Spleen (tissue), 11 donors: Measurements from ENCODE around the gene FCN3. TPM values are rescaled to one million over a fixed set of nuclear protein-coding genes. Genes with fewer than 3 reads are reported as not detected.

Experiments used
- DNase-seq: peaks from one replicate; pipeline ENCODE4 v3.0.0-alpha.2; 2020
- H3K27ac ChIP-seq, 8 donors: fragments of 200-600 bp; sonication (generic) in 7 of 8; 1 replicate in 4 of 8; 2 replicates in 4 of 8; pipeline versions ENCODE4 v1.5.0 to v1.8.0; 2016 to 2021; ENCODE audit warnings: inconsistent platforms in 4 of 8, mild to moderate bottlenecking in 4 of 8, moderate library complexity in 1 of 8
- H3K27me3 ChIP-seq, 7 donors: fragments of 200-600 bp; sonication (generic) in 6 of 7; replicated peaks in 1 of 7; 1 replicate in 4 of 7; 2 replicates in 3 of 7; pipeline versions ENCODE4 v1.5.0 to v1.8.0; 2016 to 2021; ENCODE audit warnings: inconsistent platforms in 3 of 7, mild to moderate bottlenecking in 1 of 7
- H3K36me3 ChIP-seq, 6 donors: fragments of 200-600 bp; sonication (generic) in 5 of 6; 1 replicate in 4 of 6; 2 replicates in 2 of 6; pipeline versions ENCODE4 v1.5.0 to v1.8.0; 2016 to 2021; ENCODE audit warnings: inconsistent platforms in 2 of 6
- H3K4me1 ChIP-seq, 6 donors: fragments of 200-600 bp; sonication (generic) in 5 of 6; 1 replicate in 3 of 6; 2 replicates in 3 of 6; pipeline versions ENCODE4 v1.5.0 to v1.8.0; 2016 to 2021; ENCODE audit warnings: inconsistent platforms in 3 of 6
- H3K4me3 ChIP-seq, 8 donors: fragments of 200-600 bp; sonication (generic) in 7 of 8; 1 replicate in 4 of 8; 2 replicates in 4 of 8; pipeline versions ENCODE4 v1.5.0 to v1.8.0; 2016 to 2021; ENCODE audit warnings: inconsistent platforms in 4 of 8, mild to moderate bottlenecking in 4 of 8, moderate library complexity in 2 of 8
- H3K9me3 ChIP-seq, 8 donors: fragments of 200-600 bp; sonication (generic) in 7 of 8; 1 replicate in 4 of 8; 2 replicates in 4 of 8; pipeline versions ENCODE4 v1.5.0 to v1.8.0; 2016 to 2021; ENCODE audit warnings: inconsistent platforms in 4 of 8
- POLR2A ChIP-seq, 3 donors: fragments of 450-650 bp; IDR thresholded peaks; one replicate each; pipeline ENCODE4 v1.5.1; 2017; ENCODE audit warnings: antibody characterized with exemption in 3 of 3, mild to moderate bottlenecking in 1 of 3
- POLR2AphosphoS5 ChIP-seq, 3 donors: sonication (generic); formaldehyde crosslinking; IDR thresholded peaks; one replicate each; pipeline ENCODE4 v1.5.1; 2017; ENCODE audit warnings: antibody characterized with exemption in 3 of 3
- WGBS, 5 donors: extraction: QIAGEN DNeasy Blood & Tissue Kit in 3 of 5; methylation state at CpG; one replicate each; pipeline versions ENCODE4 v1.1.5 to v1.1.7; 2013 to 2018; 5-methylcytosine and 5-hydroxymethylcytosine counted together
- intact Hi-C: fragments of 100-400 bp; cut with DNase I; formaldehyde crosslinking; loops from one replicate; pipeline ENCODE4 v1.15.0; 2023; ENCODE audit warnings: low total_unique reads
- polyA plus RNA-seq, 3 donors: library from polyadenylated mRNA; stranded (reverse); fragments of 200-250 nt; gene quantifications; one replicate each; pipeline ENCODE4 v1.2.1, GENCODE V29; 2013
- small RNA-seq, 4 donors: library from RNA; depleted of rRNA; stranded (forward); fragments of <200 nt; gene quantifications; one replicate each; pipeline ENCODE3, GENCODE V24; 2016
- total RNA-seq, 7 donors: library from RNA; depleted of rRNA in 3 of 7; stranded (reverse); fragments of >200 nt in 3 of 7; fragmentation: NEBNext Ultra II Directional in 4 of 7; extraction: Animal tissue kit (Norgen Biotek cat#: 25700) in 4 of 7; gene quantifications; one replicate each; pipeline versions ENCODE4 v1.1.0 to v1.2.1, GENCODE V29; 2016 to 2021
- TF ChIP-seq, protein P1 (sequence below), 11 experiments: fragments of 200-600 bp in 7 of 11; fragments of 450-650 bp in 4 of 11; sonication (generic) in 4 of 11; IDR thresholded peaks in 8 of 11; conservative IDR thresholded peaks in 3 of 11; 1 replicate in 7 of 11; 2 replicates in 4 of 11; pipeline versions ENCODE4 v1.4.0 to v1.8.0; 2016 to 2021; ENCODE audit warnings: antibody characterized with exemption in 11 of 11, inconsistent platforms in 4 of 11, mild to moderate bottlenecking in 1 of 11
- donor health status: healthy with polysubstance abuse.
- donor health status: DM: no; HTN: no; CAD: no; lungs with moderate emphysema.
- donor health status: DM: no; HTN: no; CAD: no.
- donor health status: Bipolar disorder and iron deficiency.
- donor health status: healthy.
- donor health status: DM: no; HTN: no; CAD: no.
- donor health status: DM: yes; HTN: yes; CAD: no.

FCN3 gene
- total and polyA plus RNA-seq, 10 donors: 3.7 to 21.7 (median 9.2) TPM

- Histone ChIP-seq H3K36me3 (peaks cover 0 to 68% (median 23%) of the 10 kb centered on the region in 6 donors), H3K4me1 (peaks cover 26 to 89% (median 69%) of the 10 kb centered on the region in 6 donors), H3K9me3 (no peaks in the 10 kb centered on the region), H3K27me3 (no peaks in the 10 kb centered on the region), H3K27ac (no peak overlapping the region), H3K4me3 (no peak overlapping the region)
- intact Hi-C loops: no loop called here
- TF ChIP-seq POLR2AphosphoS5 (IDR thresholded peaks at IDR 0.05) (no peak), POLR2A (IDR thresholded peaks at IDR 0.05) (no peak)
- TF ChIP-seq, protein P1, sequence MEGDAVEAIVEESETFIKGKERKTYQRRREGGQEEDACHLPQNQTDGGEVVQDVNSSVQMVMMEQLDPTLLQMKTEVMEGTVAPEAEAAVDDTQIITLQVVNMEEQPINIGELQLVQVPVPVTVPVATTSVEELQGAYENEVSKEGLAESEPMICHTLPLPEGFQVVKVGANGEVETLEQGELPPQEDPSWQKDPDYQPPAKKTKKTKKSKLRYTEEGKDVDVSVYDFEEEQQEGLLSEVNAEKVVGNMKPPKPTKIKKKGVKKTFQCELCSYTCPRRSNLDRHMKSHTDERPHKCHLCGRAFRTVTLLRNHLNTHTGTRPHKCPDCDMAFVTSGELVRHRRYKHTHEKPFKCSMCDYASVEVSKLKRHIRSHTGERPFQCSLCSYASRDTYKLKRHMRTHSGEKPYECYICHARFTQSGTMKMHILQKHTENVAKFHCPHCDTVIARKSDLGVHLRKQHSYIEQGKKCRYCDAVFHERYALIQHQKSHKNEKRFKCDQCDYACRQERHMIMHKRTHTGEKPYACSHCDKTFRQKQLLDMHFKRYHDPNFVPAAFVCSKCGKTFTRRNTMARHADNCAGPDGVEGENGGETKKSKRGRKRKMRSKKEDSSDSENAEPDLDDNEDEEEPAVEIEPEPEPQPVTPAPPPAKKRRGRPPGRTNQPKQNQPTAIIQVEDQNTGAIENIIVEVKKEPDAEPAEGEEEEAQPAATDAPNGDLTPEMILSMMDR (IDR thresholded peaks at IDR 0.05 in 8 of 11, conservative IDR thresholded peaks at IDR 0.05 in 3 of 11): no peak
- DNase-seq: no peak
- 88 to 95% (median 93%) methylated on average over 12 to 15 of the region's 15 CpGs for WGBS, 5 donors
Measured at GRCh38 chr1:27325286-27325685, 49.3 kb downstream of the FCN3 start.

- peak overlapping the region; percentile 85 to 95 (median 91) for H3K27ac ChIP-seq
- no peaks in the 10 kb centered on the region for H3K9me3 ChIP-seq
- no peak for DNase-seq
- 10 to 12% (median 11%) methylated on average over 10 of the region's 10 CpGs for WGBS, 5 donors
- TF ChIP-seq, protein P1 (IDR thresholded peaks at IDR 0.05 in 8 of 11, conservative IDR thresholded peaks at IDR 0.05 in 3 of 11): no peak
- no peak for TF ChIP-seq POLR2AphosphoS5 (IDR thresholded peaks at IDR 0.05)
- no peak for TF ChIP-seq POLR2A (IDR thresholded peaks at IDR 0.05)
- H3K36me3 ChIP-seq: peaks cover 0 to 42% (median 16%) of the 10 kb centered on the region in 6 donors
- peak overlapping the region; percentile 74 to 98 (median 89) for H3K4me3 ChIP-seq
- H3K4me1 ChIP-seq: peaks cover 21 to 63% (median 52%) of the 10 kb centered on the region in 6 donors
- intact Hi-C loops: no loop called here
- peaks cover 0 to 8% (median 0%) of the 10 kb centered on the region in 7 donors for H3K27me3 ChIP-seq
Measured at GRCh38 chr1:27322569-27323240, 51.9 kb downstream of the FCN3 start.

DNA sequence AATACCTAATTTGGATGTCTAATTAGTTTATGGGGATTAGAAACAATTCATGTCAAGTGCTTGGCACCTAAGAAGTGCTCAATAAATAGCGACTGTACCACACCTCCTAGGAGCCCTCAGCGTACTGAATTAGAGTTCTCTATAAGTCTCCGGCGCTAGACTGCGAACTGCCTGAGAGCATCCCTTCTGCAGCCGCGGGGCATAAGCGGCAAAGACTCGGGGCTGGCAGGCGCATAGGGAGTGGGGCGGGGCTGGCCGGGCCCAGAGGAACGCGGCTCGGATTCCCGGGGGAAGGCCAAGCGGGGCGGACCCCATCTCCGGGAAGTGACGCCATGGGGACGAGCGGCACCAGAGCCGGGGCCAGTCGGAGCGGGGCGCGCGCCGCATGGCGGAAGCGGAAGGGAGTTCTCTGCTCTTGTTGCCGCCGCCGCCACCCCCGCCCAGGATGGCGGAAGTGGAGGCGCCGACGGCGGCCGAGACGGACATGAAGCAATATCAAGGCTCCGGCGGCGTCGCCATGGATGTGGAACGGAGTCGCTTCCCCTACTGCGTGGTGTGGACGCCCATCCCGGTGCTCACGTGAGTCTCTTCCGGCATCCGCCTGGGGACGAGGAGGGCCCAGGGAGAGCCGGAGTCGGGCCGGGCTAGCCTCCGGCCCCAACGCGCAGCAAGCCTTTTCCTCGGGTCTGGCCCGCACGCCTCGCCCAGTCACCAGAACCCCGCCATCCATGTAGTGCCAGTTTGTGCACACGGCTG, 52.6 kb downstream of the FCN3 start, which contains the start of gene TMEM222:
TSS of gene TMEM222 (plus strand) at position 351 of the 756 bp plus-strand sequence. CDS start at position 386, 35 bp downstream.
- peak within 1 kb of the TSS; percentile 74 to 98 (median 89) for H3K4me3 ChIP-seq
- WGBS, 5 donors: 0 to 1% (median 0%) methylated on average over 38 to 67 of the region's 67 CpGs
- intact Hi-C loops: no loop called here

More for the DNA sequence above, 52.6 kb downstream of the FCN3 start, which contains the start of gene TMEM222:
- peak in 2 of 3 donors; percentile 32 to 86 for TF ChIP-seq POLR2A (IDR thresholded peaks at IDR 0.05)
- TF ChIP-seq, protein P1 (IDR thresholded peaks at IDR 0.05 in 8 of 11, conservative IDR thresholded peaks at IDR 0.05 in 3 of 11): peak in 8 of 11 experiments; percentile 22 to 68 (median 46)
- peak; percentile 94 to 98 (median 96) for TF ChIP-seq POLR2AphosphoS5 (IDR thresholded peaks at IDR 0.05)
- Histone ChIP-seq H3K4me1 (peaks cover 20 to 56% (median 48%) of the 10 kb centered on the region in 6 donors), H3K36me3 (peaks cover 0 to 35% (median 16%) of the 10 kb centered on the region in 6 donors), H3K27ac (peak within 1 kb of the TSS; percentile 85 to 95 (median 91)), H3K27me3 (peaks cover 0 to 8% (median 0%) of the 10 kb centered on the region in 7 donors), H3K9me3 (no peaks in the 10 kb centered on the region)
- peak; percentile 100 for DNase-seq

Small RNA genes lying within 50 kb of the gene (small RNA-seq; reads per million reads assigned to genes)
- 0 reads per million in 4 donors for gene RNU6-48P

Other genes with a start within 250 kb of the FCN3 start
- 10 to 100 TPM; 21.2 to 40.4 (median 35.0) TPM for gene SLC9A1, start 219.7 kb downstream of the FCN3 start, total RNA-seq
- gene SLC9A1, start 219.7 kb downstream of the FCN3 start, polyA plus RNA-seq: 10 to 100 TPM in 1 of 3 donors, 1 to 10 TPM in 2; 6.0 to 14.8 (median 7.7) TPM
- 10 to 100 TPM; 43.4 to 56.5 (median 49.4) TPM for gene WDTC1, start 140.2 kb downstream of the FCN3 start, total RNA-seq
- gene WDTC1, start 140.2 kb downstream of the FCN3 start, polyA plus RNA-seq: 10 to 100 TPM in 1 of 3 donors, 1 to 10 TPM in 2; 7.7 to 21.1 (median 8.5) TPM
- 10 to 100 TPM; 25.4 to 33.2 (median 31.6) TPM for gene TMEM222, start 52.7 kb downstream of the FCN3 start, total RNA-seq
- gene TMEM222, start 52.7 kb downstream of the FCN3 start, polyA plus RNA-seq: 10 to 100 TPM; 31.4 to 38.9 (median 34.1) TPM
- gene SYTL1, start 32.8 kb downstream of the FCN3 start, total RNA-seq: 10 to 100 TPM; 54.9 to 97.0 (median 63.2) TPM
- 100 to 1,000 TPM; 111 to 208 (median 159) TPM for gene SYTL1, start 32.8 kb downstream of the FCN3 start, polyA plus RNA-seq
- 10 to 100 TPM; 20.4 to 55.0 (median 38.0) TPM for gene MAP3K6, start 7.9 kb downstream of the FCN3 start, total RNA-seq
- gene MAP3K6, start 7.9 kb downstream of the FCN3 start, polyA plus RNA-seq: 10 to 100 TPM; 20.3 to 31.7 (median 29.6) TPM
- gene CD164L2, start 8.5 kb upstream of the FCN3 start, total RNA-seq: not detected
- gene CD164L2, start 8.5 kb upstream of the FCN3 start, polyA plus RNA-seq: under 1 TPM in 1 of 3 donors, not detected in 2; 0.06 TPM
- under 1 TPM in 3 of 7 donors, not detected in 4; 0.17 to 0.40 (median 0.28) TPM for gene GPR3, start 17.8 kb upstream of the FCN3 start, total RNA-seq
- under 1 TPM; 0.05 to 0.15 (median 0.10) TPM for gene GPR3, start 17.8 kb upstream of the FCN3 start, polyA plus RNA-seq
- 100 to 1,000 TPM in 4 of 7 donors, 10 to 100 TPM in 3; 92.1 to 196 (median 129) TPM for gene WASF2, start 115.3 kb upstream of the FCN3 start, total RNA-seq
- 10 to 100 TPM; 17.2 to 36.8 (median 23.5) TPM for gene WASF2, start 115.3 kb upstream of the FCN3 start, polyA plus RNA-seq
- 100 to 1,000 TPM in 1 of 7 donors, 10 to 100 TPM in 6; 35.1 to 104 (median 54.6) TPM for gene AHDC1, start 229.3 kb upstream of the FCN3 start, total RNA-seq
- 10 to 100 TPM in 1 of 3 donors, 1 to 10 TPM in 2; 3.2 to 24.2 (median 4.3) TPM for gene AHDC1, start 229.3 kb upstream of the FCN3 start, polyA plus RNA-seq